Measurements from ENCODE around the gene SOSTDC1. TPM values are rescaled to one million over a fixed set of nuclear protein-coding genes. Genes with fewer than 3 reads are reported as not detected.
A peak's percentile ranks its signal among the peaks of the same experiment; 100 is the strongest.

SOSTDC1 gene
- polyA plus RNA-seq, 1 of the 3 experiments (the other 2 are of a cell fraction), result 0.13 TPM

DNA sequence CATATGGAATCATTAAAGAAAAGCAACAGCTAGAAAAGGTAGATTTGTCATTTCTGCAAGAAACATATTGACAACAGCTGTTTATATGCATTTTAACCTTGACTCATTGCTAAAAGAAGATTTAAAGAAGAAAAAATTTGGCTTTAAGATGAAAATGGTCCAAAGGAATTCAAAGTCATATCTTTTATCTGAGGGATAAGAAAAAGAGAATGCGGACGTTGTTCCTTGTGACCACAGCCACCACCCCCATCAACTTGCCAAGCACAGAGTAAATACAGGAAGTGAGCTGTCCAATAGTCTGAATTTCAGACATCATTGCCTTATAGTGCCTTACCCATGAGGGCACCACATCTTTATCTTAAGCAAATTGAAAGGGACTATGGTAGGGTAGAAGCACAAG is 36.9 kb downstream of the SOSTDC1 start (continued):
- TF ChIP-seq NFIC (IDR thresholded peaks at IDR 0.05; ENCODE audit: borderline replicate concordance) (peak; percentile 46; the same call in 1 of the 2 replicates), ELF1 (IDR thresholded peaks at IDR 0.05) (peak; percentile 77), TCF12 (IDR thresholded peaks at IDR 0.05) (peak; percentile 92), POLR2AphosphoS5 (IDR thresholded peaks at IDR 0.05; ENCODE audit: low read depth, low read length) (no peak), MEF2A (IDR thresholded peaks at IDR 0.05; ENCODE audit: borderline replicate concordance, low read depth) (no peak), EP300 (IDR thresholded peaks at IDR 0.05; ENCODE audit: borderline replicate concordance in 1 of 2, low read depth in 1 of 2, low read length in 1 of 2) (peak in 1 of 2 experiments; percentile 74; a peak in 2 of 4 replicates), RAD21 (IDR thresholded peaks at IDR 0.05; ENCODE audit: low read length) (no peak), JUND (IDR thresholded peaks at IDR 0.05) (peak; percentile 53)

DNA sequence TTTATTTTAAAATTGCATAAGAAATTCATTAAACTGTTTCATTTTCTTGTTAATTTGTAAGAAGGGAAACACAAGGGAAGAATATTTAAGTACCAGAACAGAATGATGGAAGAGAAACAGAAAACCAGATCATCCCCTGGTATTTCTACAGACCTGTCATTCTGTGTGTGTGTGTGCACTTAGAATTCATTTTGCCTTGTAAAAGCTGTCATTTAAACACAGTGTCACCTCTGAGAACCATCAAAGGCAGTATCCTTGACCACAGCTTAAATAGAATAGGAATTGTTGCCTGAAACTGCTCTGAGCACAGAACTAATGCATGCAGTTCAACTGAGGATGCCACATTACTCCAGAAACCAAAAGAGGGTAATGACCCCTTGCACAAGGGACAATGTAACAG is 37.4 kb downstream of the SOSTDC1 start:
- no peak overlapping the region for H3K4me3 ChIP-seq (ENCODE audit: low read depth in 2 of 2, low read length in 1 of 2)
- peak overlapping the region in 1 of 2 experiments; percentile 25; a peak in 1 of 4 replicates for H3K27ac ChIP-seq (ENCODE audit: low read depth in 2 of 2, low read length in 1 of 2)
- no peaks in the 10 kb centered on the region for H3F3A ChIP-seq (replicated peaks; ENCODE audit: insufficient read depth)
- H3K9me2 ChIP-seq, result no peaks in the 10 kb centered on the region
- ChIA-PET POLR2A (no interaction called here), CTCF (interaction anchor here (1.1 kb wide), 1 partner anchor 348 kb away, joined by 5 read pairs; no protein-coding TSS in a partner anchor)
- no peaks in the 10 kb centered on the region for H3K9me3 ChIP-seq
- no peaks in the 10 kb centered on the region for H3K36me3 ChIP-seq (replicated peaks in 1 of 2; ENCODE audit: control insufficient read depth in 1 of 2, insufficient read depth in 2 of 2, low read length in 1 of 2)
- TF ChIP-seq, protein P1, sequence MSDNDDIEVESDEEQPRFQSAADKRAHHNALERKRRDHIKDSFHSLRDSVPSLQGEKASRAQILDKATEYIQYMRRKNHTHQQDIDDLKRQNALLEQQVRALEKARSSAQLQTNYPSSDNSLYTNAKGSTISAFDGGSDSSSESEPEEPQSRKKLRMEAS (IDR thresholded peaks at IDR 0.05; ENCODE audit: low read depth), result no peak
- no peaks in the 10 kb centered on the region for H3K27me3 ChIP-seq (ENCODE audit: insufficient read depth)
- no peak for DNase-seq
- no peak overlapping the region for H2AFZ ChIP-seq (ENCODE audit: low read depth)
- H3K79me2 ChIP-seq (ENCODE audit: insufficient read depth), result no peaks in the 10 kb centered on the region
- no peaks in the 10 kb centered on the region for H4K20me1 ChIP-seq (ENCODE audit: insufficient read depth)
- H3K4me1 ChIP-seq (ENCODE audit: control insufficient read depth in 1 of 2, insufficient read depth in 2 of 2, low read depth in 1 of 2, low read length in 1 of 2), result no peaks in the 10 kb centered on the region; a peak in 2 of 4 replicates
- H3K4me2 ChIP-seq, result no peak overlapping the region
- no peak overlapping the region for H3K9ac ChIP-seq

DNA sequence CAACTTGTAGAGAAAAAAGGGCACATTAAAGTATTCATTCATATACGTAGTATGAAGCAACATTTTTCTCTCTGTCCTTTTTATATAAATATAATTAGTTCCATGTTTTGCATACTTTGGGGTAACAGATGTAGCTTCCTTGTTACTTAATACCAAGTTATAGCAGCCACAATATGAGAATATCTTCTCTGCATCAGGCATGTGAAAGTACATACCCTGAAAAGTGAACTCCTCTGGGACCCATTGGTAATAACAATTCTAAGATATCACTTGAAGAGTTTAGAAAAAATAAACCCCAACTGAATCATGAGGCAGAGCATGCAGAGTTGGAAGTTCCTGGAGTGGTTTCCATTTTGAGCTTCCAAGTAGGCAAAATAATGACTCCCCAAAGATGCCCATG is 41.8 kb downstream of the SOSTDC1 start:
- CTCF ChIA-PET, result interaction anchor here (0.7 to 6.2 kb wide), 3 partner anchors 9 to 141 kb away, joined by 3 to 56 read pairs (median 5); no protein-coding TSS in a partner anchor
- no peak overlapping the region for H3K27ac ChIP-seq (ENCODE audit: low read depth in 2 of 2, low read length in 1 of 2)
- H4K20me1 ChIP-seq (ENCODE audit: insufficient read depth), result no peaks in the 10 kb centered on the region
- DNase-seq, result no peak
- no peaks in the 10 kb centered on the region for H3K27me3 ChIP-seq (ENCODE audit: insufficient read depth)
- 68% methylated on average over 1 of the region's 1 CpG for WGBS (ENCODE audit: low lambda C conversion rate)
- no peak overlapping the region for H2AFZ ChIP-seq (ENCODE audit: low read depth)
- H3K4me3 ChIP-seq (ENCODE audit: low read depth in 2 of 2, low read length in 1 of 2), result no peak overlapping the region
- H3F3A ChIP-seq (replicated peaks; ENCODE audit: insufficient read depth), result no peaks in the 10 kb centered on the region
- H3K79me2 ChIP-seq (ENCODE audit: insufficient read depth), result no peaks in the 10 kb centered on the region
- H3K36me3 ChIP-seq (replicated peaks in 1 of 2; ENCODE audit: control insufficient read depth in 1 of 2, insufficient read depth in 2 of 2, low read length in 1 of 2), result no peaks in the 10 kb centered on the region
- no peaks in the 10 kb centered on the region for H3K9me2 ChIP-seq
- H3K4me2 ChIP-seq, result no peak overlapping the region
- H3K9me3 ChIP-seq, result no peaks in the 10 kb centered on the region
- peaks cover 0 to 15% of the 10 kb centered on the region in 2 experiments; a peak in 2 of 4 replicates for H3K4me1 ChIP-seq (ENCODE audit: control insufficient read depth in 1 of 2, insufficient read depth in 2 of 2, low read depth in 1 of 2, low read length in 1 of 2)
- no peak overlapping the region for H3K9ac ChIP-seq
- TF ChIP-seq GATA2 (CRISPR knock-in tag; IDR thresholded peaks at IDR 0.05) (no peak), EZH2phosphoT487 (IDR thresholded peaks at IDR 0.05; ENCODE audit: borderline replicate concordance, low read depth) (no peak), GABPA (IDR thresholded peaks at IDR 0.05; ENCODE audit: low read depth) (no peak), FOXM1 (IDR thresholded peaks at IDR 0.05; ENCODE audit: low read depth) (no peak), CHD2 (IDR thresholded peaks at IDR 0.05; ENCODE audit: low read length, partially characterized antibody) (no peak), RFX5 (IDR thresholded peaks at IDR 0.05; ENCODE audit: low read length) (no peak), TAF1 (IDR thresholded peaks at IDR 0.05; ENCODE audit: borderline replicate concordance, low read depth, low read length) (no peak), RXRA (IDR thresholded peaks at IDR 0.05; ENCODE audit: borderline replicate concordance, low read depth) (no peak), SMC3 (IDR thresholded peaks at IDR 0.05; ENCODE audit: low read depth, low read length) (no peak)
- TF ChIP-seq, protein P2, sequence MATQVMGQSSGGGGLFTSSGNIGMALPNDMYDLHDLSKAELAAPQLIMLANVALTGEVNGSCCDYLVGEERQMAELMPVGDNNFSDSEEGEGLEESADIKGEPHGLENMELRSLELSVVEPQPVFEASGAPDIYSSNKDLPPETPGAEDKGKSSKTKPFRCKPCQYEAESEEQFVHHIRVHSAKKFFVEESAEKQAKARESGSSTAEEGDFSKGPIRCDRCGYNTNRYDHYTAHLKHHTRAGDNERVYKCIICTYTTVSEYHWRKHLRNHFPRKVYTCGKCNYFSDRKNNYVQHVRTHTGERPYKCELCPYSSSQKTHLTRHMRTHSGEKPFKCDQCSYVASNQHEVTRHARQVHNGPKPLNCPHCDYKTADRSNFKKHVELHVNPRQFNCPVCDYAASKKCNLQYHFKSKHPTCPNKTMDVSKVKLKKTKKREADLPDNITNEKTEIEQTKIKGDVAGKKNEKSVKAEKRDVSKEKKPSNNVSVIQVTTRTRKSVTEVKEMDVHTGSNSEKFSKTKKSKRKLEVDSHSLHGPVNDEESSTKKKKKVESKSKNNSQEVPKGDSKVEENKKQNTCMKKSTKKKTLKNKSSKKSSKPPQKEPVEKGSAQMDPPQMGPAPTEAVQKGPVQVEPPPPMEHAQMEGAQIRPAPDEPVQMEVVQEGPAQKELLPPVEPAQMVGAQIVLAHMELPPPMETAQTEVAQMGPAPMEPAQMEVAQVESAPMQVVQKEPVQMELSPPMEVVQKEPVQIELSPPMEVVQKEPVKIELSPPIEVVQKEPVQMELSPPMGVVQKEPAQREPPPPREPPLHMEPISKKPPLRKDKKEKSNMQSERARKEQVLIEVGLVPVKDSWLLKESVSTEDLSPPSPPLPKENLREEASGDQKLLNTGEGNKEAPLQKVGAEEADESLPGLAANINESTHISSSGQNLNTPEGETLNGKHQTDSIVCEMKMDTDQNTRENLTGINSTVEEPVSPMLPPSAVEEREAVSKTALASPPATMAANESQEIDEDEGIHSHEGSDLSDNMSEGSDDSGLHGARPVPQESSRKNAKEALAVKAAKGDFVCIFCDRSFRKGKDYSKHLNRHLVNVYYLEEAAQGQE (IDR thresholded peaks at IDR 0.05; ENCODE audit: low read depth, low read length), result no peak
- TF ChIP-seq, protein P3, sequence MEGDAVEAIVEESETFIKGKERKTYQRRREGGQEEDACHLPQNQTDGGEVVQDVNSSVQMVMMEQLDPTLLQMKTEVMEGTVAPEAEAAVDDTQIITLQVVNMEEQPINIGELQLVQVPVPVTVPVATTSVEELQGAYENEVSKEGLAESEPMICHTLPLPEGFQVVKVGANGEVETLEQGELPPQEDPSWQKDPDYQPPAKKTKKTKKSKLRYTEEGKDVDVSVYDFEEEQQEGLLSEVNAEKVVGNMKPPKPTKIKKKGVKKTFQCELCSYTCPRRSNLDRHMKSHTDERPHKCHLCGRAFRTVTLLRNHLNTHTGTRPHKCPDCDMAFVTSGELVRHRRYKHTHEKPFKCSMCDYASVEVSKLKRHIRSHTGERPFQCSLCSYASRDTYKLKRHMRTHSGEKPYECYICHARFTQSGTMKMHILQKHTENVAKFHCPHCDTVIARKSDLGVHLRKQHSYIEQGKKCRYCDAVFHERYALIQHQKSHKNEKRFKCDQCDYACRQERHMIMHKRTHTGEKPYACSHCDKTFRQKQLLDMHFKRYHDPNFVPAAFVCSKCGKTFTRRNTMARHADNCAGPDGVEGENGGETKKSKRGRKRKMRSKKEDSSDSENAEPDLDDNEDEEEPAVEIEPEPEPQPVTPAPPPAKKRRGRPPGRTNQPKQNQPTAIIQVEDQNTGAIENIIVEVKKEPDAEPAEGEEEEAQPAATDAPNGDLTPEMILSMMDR (IDR thresholded peaks at IDR 0.05), result no peak
- POLR2A ChIA-PET, result no interaction called here

Measured in SK-N-SH (cell line).